Measurements from ENCODE around the gene CNTN4. TPM values are rescaled to one million over a fixed set of nuclear protein-coding genes. Genes with fewer than 3 reads are reported as not detected.

Gene CNTN4
- total RNA-seq, 1 experiment from 2014 or later = 1.6 TPM

GRCh38 chr3:2554656-2555055, 456.0 kb downstream of the CNTN4 start:
- Histone ChIP-seq H3K23ac (ENCODE audit: insufficient read length, low read depth, low read length) (no peak overlapping the region), H3K14ac (ENCODE audit: insufficient read depth, low read length) (no peak overlapping the region), H2AFZ (ENCODE audit: low read length) (no peak overlapping the region), H2BK15ac (ENCODE audit: low read depth, low read length) (no peak overlapping the region), H3K79me2 (ENCODE audit: insufficient read depth, low read length) (no peaks in the 10 kb centered on the region), H3K56ac (ENCODE audit: insufficient read length, low read depth, low read length) (no peak overlapping the region), H3K9ac (ENCODE audit: extremely low read depth, insufficient read length, low read length) (no peak overlapping the region), H3K79me1 (ENCODE audit: insufficient read depth, low read depth, low read length, poor library complexity, severe bottlenecking) (no peaks in the 10 kb centered on the region), H3T11ph (ENCODE audit: low read length) (no peak overlapping the region), H2BK12ac (ENCODE audit: insufficient read length, low read depth, low read length) (no peak overlapping the region), H3K4me1 (ENCODE audit: insufficient read depth, low read length) (no peaks in the 10 kb centered on the region), H3K9me3 (ENCODE audit: control insufficient read depth, low read depth, low read length) (no peaks in the 10 kb centered on the region), H2BK120ac (ENCODE audit: low read depth, low read length, poor library complexity, severe bottlenecking) (no peak overlapping the region), H4K91ac (ENCODE audit: insufficient read length, low read depth, low read length) (no peak overlapping the region), H3K4ac (ENCODE audit: low read depth, low read length) (no peak overlapping the region), H4K20me1 (ENCODE audit: control insufficient read depth, insufficient read depth, insufficient read length) (no peaks in the 10 kb centered on the region), H3K18ac (ENCODE audit: insufficient read length, low read depth, low read length) (no peak overlapping the region), H4K8ac (replicated peaks; ENCODE audit: insufficient read length, low read depth, low read length) (no peak overlapping the region), H2BK5ac (ENCODE audit: insufficient read length, low read length) (no peak overlapping the region), H3K27ac (ENCODE audit: insufficient read length, low read depth, low read length) (no peak overlapping the region), H3K4me2 (ENCODE audit: insufficient read depth, insufficient read length, low read length) (no peak overlapping the region), H3K27me3 (ENCODE audit: insufficient read depth, low read length) (no peaks in the 10 kb centered on the region), H4K5ac (ENCODE audit: insufficient read length, low read depth, low read length) (no peak overlapping the region), H2AK5ac (ENCODE audit: insufficient read length, low read length) (no peak overlapping the region), H3K23me2 (ENCODE audit: insufficient read length, low read depth, low read length, poor library complexity, severe bottlenecking) (no peaks in the 10 kb centered on the region), H2BK20ac (ENCODE audit: low read depth, low read length, poor library complexity, severe bottlenecking) (no peak overlapping the region)
- Mint-ChIP-seq H3K36me3 (ENCODE audit: insufficient read depth in 1 of 3, low read depth in 3 of 3) (no peaks in the 10 kb centered on the region), H3K27ac (no peak overlapping the region), H3K4me3 (no peak overlapping the region), H3K4me1 (no peaks in the 10 kb centered on the region), H3K27me3 (ENCODE audit: low read depth) (no peaks in the 10 kb centered on the region), H3K9me3 (peaks cover 3% of the 10 kb centered on the region in 2 experiments; a peak in 3 of 5 replicates)
- no peak for TF ChIP-seq CTCF (conservative IDR thresholded peaks at IDR 0.05)
- DNase-seq = no peak
- WGBS (ENCODE audit: extremely low coverage, insufficient read length, low lambda C conversion rate) = no CpG with 5 or more reads among the region's 3 CpGs

Measured in H9 (cell line).